NCI-H1092 (cell line): ENCODE measurements around the gene USPL1.

Experiments
- DNase-seq: peaks from one replicate; lab custom pipeline; 2025; lab: John Stamatoyannopoulos, UW

Gene USPL1

DNA sequence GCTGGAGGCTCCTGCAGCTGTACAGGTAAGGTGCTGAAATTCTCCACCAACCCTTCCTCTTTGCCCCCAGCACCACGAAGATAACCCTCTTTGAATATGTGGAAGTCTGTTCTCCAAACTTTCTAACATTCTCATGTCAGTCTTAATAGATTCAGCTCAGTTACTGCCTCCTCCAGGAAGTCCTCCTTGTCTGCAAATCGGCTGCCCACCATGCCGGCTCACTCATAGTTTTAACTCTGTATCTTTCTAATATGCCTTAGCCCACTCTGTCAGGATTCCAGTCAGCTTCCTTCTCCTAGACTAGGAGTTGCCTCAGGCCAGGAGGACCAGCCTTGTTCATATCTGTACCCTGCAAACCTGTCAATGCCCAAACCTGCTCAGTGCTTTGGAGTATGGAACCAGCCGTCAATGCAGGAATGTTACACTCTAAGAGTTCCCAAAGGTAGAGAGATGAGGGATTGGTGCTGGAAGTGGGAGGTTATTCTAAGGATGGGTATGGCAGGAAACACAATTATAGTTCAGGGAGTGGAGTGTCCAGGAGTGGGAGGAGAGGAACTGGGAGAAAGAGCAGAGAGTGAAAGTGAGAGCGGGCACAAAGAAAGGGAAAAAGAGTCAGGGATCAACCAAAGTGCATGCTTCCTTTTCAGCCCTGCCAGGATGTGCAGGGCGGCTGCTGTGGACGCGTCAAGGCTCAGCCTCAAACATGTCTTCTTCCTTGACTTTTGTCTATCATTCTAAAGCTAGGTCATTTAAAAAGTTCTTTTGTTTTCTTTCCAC lies 79.6 kb downstream of the USPL1 start:
- DNase-seq: no peak

DNA sequence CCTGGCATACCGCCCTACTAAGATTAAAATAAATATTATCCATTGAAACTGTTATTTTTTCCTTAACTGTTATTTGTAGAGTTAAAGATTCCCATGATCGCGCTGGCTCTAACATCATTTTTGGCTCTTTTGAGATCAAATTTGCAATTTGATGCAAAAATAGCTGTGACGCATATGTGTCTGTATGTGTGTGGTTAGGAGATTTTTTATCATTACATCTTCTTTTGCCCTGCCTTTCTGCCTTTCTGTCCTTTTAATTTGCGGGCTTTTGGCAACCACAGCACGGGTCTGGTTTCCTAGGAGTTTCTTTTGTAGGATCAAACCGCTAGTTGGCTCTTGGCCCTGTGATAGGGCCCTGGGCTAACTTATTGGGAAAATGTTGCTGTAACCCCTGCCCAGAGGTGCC lies 80.3 kb downstream of the USPL1 start:
- DNase-seq: no peak

DNA sequence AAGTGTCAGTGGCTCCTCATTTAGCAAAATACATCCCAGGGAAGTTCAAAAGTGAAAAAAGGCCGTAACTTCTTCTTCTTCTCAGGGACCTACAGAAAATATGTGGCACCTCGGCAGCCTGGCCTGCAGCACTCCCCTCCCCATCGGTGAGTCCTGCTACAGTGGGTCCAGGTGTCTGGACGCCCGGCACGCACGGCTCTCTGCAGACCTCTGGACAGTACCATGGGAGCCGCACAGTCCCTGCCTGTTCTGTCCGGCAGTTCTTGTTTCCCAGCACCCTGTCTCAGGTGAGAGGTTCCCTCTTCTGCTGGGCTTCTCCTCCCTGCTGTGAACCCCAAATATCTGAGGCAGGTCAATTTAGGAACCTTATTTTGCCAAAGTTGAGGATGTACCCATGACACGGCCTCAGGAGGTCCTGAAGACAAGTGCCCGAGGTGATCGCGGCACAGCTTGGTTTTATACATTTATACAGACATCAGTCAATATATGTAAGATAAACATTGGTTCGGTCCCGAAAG lies 80.8 kb downstream of the USPL1 start:
- no peak for DNase-seq

DNA sequence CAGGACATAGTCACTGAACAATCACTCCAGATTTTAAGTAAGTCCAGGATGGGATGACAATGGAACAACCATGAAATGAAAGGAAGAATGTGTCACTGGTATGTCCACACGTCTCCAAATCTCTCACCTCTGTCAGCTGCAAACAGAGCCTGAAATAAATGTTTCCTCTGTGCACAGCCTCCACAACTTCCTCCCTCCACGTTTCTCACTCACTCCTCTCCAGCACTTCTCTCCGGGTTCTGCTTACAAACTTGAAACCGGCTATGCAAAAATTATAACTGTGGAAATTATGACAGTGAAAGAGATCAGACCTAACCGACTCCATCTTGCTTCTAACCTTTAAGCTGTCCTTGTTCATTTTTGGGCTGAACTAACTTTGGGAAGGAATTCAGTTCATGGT lies 82.6 kb downstream of the USPL1 start:
- DNase-seq: no peak

DNA sequence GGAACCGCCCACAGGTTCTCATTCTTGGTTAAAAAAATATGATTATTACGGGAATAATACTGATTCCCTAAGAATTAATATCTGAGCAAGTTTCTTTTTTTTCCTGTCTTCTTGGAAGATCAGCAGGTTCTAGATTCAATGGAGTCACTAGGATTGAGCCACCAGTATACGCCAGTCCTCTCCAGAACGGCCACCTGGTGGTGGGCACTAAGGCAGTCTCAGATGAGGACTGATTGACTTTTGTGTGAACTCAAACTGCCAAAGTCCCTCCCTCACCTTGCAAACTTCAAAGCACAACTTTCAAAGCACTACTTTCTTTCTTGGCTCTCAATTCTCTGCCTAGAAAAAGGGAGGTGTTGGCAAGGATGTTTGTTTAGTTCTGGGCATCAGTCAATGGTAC lies 84.3 kb downstream of the USPL1 start:
- DNase-seq: no peak

DNA sequence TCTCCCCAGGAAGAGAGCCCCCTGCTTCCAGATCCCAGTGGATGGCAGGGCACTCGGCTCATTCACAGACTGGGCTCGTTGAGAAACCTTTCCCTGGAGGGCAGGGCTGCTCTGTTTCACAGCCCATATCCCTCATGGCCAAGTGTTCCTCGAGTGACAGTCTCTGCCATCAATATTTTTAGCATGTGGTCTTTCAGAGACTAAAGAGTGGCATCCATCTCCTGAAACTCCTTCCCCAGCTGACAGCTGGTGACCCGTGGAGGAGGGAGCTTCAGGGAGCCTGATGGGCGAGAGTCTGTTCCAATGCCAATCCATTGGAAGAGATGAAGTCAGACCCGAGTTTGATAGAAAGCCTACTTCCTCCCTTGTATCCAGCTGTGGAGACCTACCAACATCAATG lies 86.9 kb downstream of the USPL1 start:
- DNase-seq: no peak

DNA sequence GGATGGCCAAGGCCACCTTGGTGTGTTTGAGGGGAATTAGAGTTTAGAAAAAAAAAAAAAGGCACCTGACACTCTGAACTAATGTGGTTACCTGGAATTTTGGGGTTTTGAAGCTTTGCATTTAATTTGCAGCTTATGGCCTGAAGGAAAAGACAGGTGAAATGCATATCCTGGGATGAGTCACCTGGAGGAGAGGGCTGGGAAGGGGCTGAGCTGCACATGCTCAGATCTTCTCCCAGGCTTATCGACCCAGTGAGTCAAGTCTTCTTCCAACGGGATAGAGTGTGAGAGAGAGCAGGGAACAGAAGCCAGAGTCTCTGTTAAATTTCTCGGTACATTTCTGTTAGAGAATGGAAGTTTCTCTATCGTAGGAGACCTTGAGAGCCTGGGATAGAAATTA lies 88.0 kb downstream of the USPL1 start:
- no peak for DNase-seq

DNA sequence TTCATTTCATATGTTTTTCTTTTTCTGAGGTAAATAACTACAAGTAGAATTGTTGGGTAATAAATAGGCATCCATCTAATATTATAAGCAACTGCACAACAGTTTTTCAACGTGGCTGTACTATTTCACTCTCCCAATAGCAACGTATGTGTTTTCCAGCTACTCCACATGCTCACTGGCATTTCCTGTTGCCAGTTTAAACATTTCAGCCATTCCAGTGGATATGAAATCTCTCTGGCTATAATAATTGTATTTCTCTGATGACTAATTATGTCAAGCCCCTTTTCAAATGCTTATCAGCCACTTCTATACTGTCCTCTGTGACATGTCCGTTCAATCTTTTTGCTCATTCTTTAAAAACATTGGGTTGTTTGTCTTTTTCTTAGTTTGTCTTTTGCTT lies 90.8 kb downstream of the USPL1 start:
- DNase-seq: no peak
